Measurements from ENCODE around the gene SLC15A4. TPM values are rescaled to one million over a fixed set of nuclear protein-coding genes. Genes with fewer than 3 reads are reported as not detected.
A peak's percentile ranks its signal among the peaks of the same experiment; 100 is the strongest.
"Not testable (repeated sequence)": the region's sequence is repeated elsewhere in the genome, so short reads cannot be mapped to it uniquely, and the experiment has no call there.

Gene SLC15A4
- 22.4 TPM for polyA plus RNA-seq (ENCODE audit: insufficient read length)

- peak; percentile 65 for DNase-seq (ENCODE audit: low read depth)
Measured at GRCh38 chr12:128823916-128824839, at the start of gene SLC15A4. TSS of gene SLC15A4 (minus strand) at chr12:128823958. CDS start at chr12:128823943, 15 bp downstream.

- DNase-seq (ENCODE audit: low read depth) = no peak
Measured at GRCh38 chr12:128872303-128872702, 48.5 kb upstream of the SLC15A4 start.

- DNase-seq (ENCODE audit: low read depth) = no peak
Measured at GRCh38 chr12:128871516-128871892, 47.7 kb upstream of the SLC15A4 start.

GRCh38 chr12:128867466-128867865, 43.7 kb upstream of the SLC15A4 start:
- no peak for DNase-seq (ENCODE audit: low read depth)

- no peak for DNase-seq (ENCODE audit: low read depth)
Measured at GRCh38 chr12:128864516-128865186, 40.9 kb upstream of the SLC15A4 start.

- DNase-seq (ENCODE audit: low read depth) = no peak
Measured at GRCh38 chr12:128863957-128864356, 40.2 kb upstream of the SLC15A4 start.

GRCh38 chr12:128861226-128862016, 37.7 kb upstream of the SLC15A4 start:
- DNase-seq (ENCODE audit: low read depth) = no peak

GRCh38 chr12:128859311-128859710, 35.6 kb upstream of the SLC15A4 start:
- no peak for DNase-seq (ENCODE audit: low read depth)

- DNase-seq (ENCODE audit: low read depth) = no peak
Measured at GRCh38 chr12:128857133-128857763, 33.5 kb upstream of the SLC15A4 start.

- DNase-seq (ENCODE audit: low read depth) = no peak
Measured at GRCh38 chr12:128856791-128857078, 33.0 kb upstream of the SLC15A4 start.

- DNase-seq (ENCODE audit: low read depth) = no peak
Measured at GRCh38 chr12:128856035-128856790, 32.5 kb upstream of the SLC15A4 start.

GRCh38 chr12:128853600-128854197, 29.9 kb upstream of the SLC15A4 start:
- no peak for DNase-seq (ENCODE audit: low read depth)

GRCh38 chr12:128852885-128853599, 29.3 kb upstream of the SLC15A4 start, which contains the start of gene GLT1D1:
TSS of gene GLT1D1 (plus strand) at chr12:128853478. CDS start at chr12:128853582, 104 bp downstream.
- DNase-seq (ENCODE audit: low read depth) = no peak

- DNase-seq (ENCODE audit: low read depth) = no peak
Measured at GRCh38 chr12:128852026-128852698, 28.4 kb upstream of the SLC15A4 start.

- DNase-seq (ENCODE audit: low read depth) = not testable (repeated sequence)
Measured at GRCh38 chr12:128851429-128851828, 27.7 kb upstream of the SLC15A4 start.

- no peak for DNase-seq (ENCODE audit: low read depth)
Measured at GRCh38 chr12:128850400-128850799, 26.6 kb upstream of the SLC15A4 start.

- not testable (repeated sequence) for DNase-seq (ENCODE audit: low read depth)
Measured at GRCh38 chr12:128849806-128850205, 26.0 kb upstream of the SLC15A4 start.

GRCh38 chr12:128848371-128848770, 24.6 kb upstream of the SLC15A4 start:
- DNase-seq (ENCODE audit: low read depth) = no peak

GRCh38 chr12:128846671-128847070, 22.9 kb upstream of the SLC15A4 start:
- DNase-seq (ENCODE audit: low read depth) = not testable (repeated sequence)
